ENCODE results near the gene TNFRSF18.
"Not testable (repeated sequence)": the region's sequence is repeated elsewhere in the genome, so short reads cannot be mapped to it uniquely, and the experiment has no call there.

The TNFRSF18 gene

GRCh38 chr1:1197551-1198422 lies 8.6 kb downstream of the TNFRSF18 start:
- no peak for DNase-seq (ENCODE audit: low spot score)

GRCh38 chr1:1197188-1197500 lies 9.2 kb downstream of the TNFRSF18 start:
- DNase-seq (ENCODE audit: low spot score): no peak

- no peak for DNase-seq (ENCODE audit: low spot score)
These were observed 9.8 kb downstream of the TNFRSF18 start for GRCh38 chr1:1196431-1197187.

GRCh38 chr1:1195726-1196125 lies 10.7 kb downstream of the TNFRSF18 start:
- DNase-seq (ENCODE audit: low spot score): not testable (repeated sequence)

- DNase-seq (ENCODE audit: low spot score): no peak
These were observed 11.7 kb downstream of the TNFRSF18 start for GRCh38 chr1:1194723-1195122.

GRCh38 chr1:1191734-1192133 lies 14.7 kb downstream of the TNFRSF18 start:
- DNase-seq (ENCODE audit: low spot score): no peak

- no peak for DNase-seq (ENCODE audit: low spot score)
These were observed 17.3 kb downstream of the TNFRSF18 start for GRCh38 chr1:1189111-1189510.

GRCh38 chr1:1187938-1188337 lies 18.5 kb downstream of the TNFRSF18 start:
- DNase-seq (ENCODE audit: low spot score): no peak

- DNase-seq (ENCODE audit: low spot score): no peak
These were observed 21.2 kb downstream of the TNFRSF18 start for GRCh38 chr1:1185101-1185765.

GRCh38 chr1:1183833-1184775 lies 22.3 kb downstream of the TNFRSF18 start:
- DNase-seq (ENCODE audit: low spot score): no peak

- no peak for DNase-seq (ENCODE audit: low spot score)
These were observed 23.1 kb downstream of the TNFRSF18 start for GRCh38 chr1:1183221-1183747.

GRCh38 chr1:1182491-1183220 lies 23.7 kb downstream of the TNFRSF18 start:
- DNase-seq (ENCODE audit: low spot score): no peak

GRCh38 chr1:1181938-1182410 lies 24.4 kb downstream of the TNFRSF18 start:
- no peak for DNase-seq (ENCODE audit: low spot score)

- no peak for DNase-seq (ENCODE audit: low spot score)
These were observed 25.1 kb downstream of the TNFRSF18 start for GRCh38 chr1:1181129-1181937.

GRCh38 chr1:1179983-1180861 lies 26.2 kb downstream of the TNFRSF18 start:
- DNase-seq (ENCODE audit: low spot score): no peak

- DNase-seq (ENCODE audit: low spot score): no peak
These were observed 26.9 kb downstream of the TNFRSF18 start for GRCh38 chr1:1179346-1179982.

GRCh38 chr1:1178794-1179331 lies 27.5 kb downstream of the TNFRSF18 start:
- no peak for DNase-seq (ENCODE audit: low spot score)
